GM12878 (cell line): Measurements from ENCODE around the gene NAMPT.

Experiments
- CEBPB ChIP-seq, 2 experiments: fragments of 150-350 bp in 1 of 2; IDR thresholded peaks; 2 replicates each; pipeline ENCODE4 v1.6.1; 2012 to 2014; ENCODE audit warnings: low read depth in 2 of 2, low read length in 2 of 2, borderline replicate concordance in 1 of 2, inconsistent platforms in 1 of 2
- CHD2 ChIP-seq: IDR thresholded peaks from 2 replicates; pipeline ENCODE4 v1.6.1; 2011; ENCODE audit warnings: low read depth, low read length, improper control_type of control experiment, borderline replicate concordance
- LARP7 ChIP-seq: fragments of 450-650 bp; IDR thresholded peaks from 2 replicates; pipeline ENCODE4 v1.6.1; 2017; ENCODE audit warnings: mild to moderate bottlenecking
- NFIC ChIP-seq: IDR thresholded peaks from 2 replicates; pipeline ENCODE4 v1.6.1; 2012; ENCODE audit warnings: low read depth, mild to moderate bottlenecking, inconsistent platforms, low read length, moderate library complexity
- NRF1 ChIP-seq: conservative IDR thresholded peaks from 2 replicates; pipeline ENCODE4 v1.6.1; 2011; ENCODE audit warnings: mild to moderate bottlenecking, low read depth, low read length, improper control_type of control experiment
- POLR2A ChIP-seq: IDR thresholded peaks from 2 replicates; pipeline ENCODE4 v1.6.1; 2011; ENCODE audit warnings: low read depth, mild to moderate bottlenecking, low read length
- POLR2AphosphoS5 ChIP-seq: IDR thresholded peaks from 2 replicates; pipeline ENCODE4 v1.6.1; 2011; ENCODE audit warnings: mild to moderate bottlenecking, low read length, inconsistent platforms
- TCF3 ChIP-seq: IDR thresholded peaks from 2 replicates; pipeline ENCODE4 v1.6.1; 2012; ENCODE audit warnings: low read depth, mild to moderate bottlenecking, low read length, borderline replicate concordance; ENCODE audit not compliant: insufficient read depth
- TF ChIP-seq, protein P1 (sequence below), 3 experiments: IDR thresholded peaks in 2 of 3; conservative IDR thresholded peaks in 1 of 3; 2 replicates each; pipeline ENCODE4 v1.5.1; 2011; ENCODE audit warnings: low read depth in 3 of 3, low read length in 3 of 3, mild to moderate bottlenecking in 3 of 3, control low read depth in 2 of 3, moderate library complexity in 2 of 3, inconsistent platforms in 1 of 3, mixed read lengths in 1 of 3; ENCODE audit not compliant: control insufficient read depth in 2 of 3, insufficient read depth in 1 of 3; ENCODE audit errors: extremely low read depth in 1 of 3
- TF ChIP-seq, protein P2 (sequence below): fragments of 450-650 bp; IDR thresholded peaks from 2 replicates; pipeline ENCODE4 v1.6.1; 2018; ENCODE audit warnings: mild to moderate bottlenecking, low read depth, moderate library complexity; ENCODE audit not compliant: partially characterized antibody
- TF ChIP-seq, protein P3 (sequence below): IDR thresholded peaks from 2 replicates; pipeline ENCODE4 v1.6.1; 2011; ENCODE audit warnings: borderline replicate concordance, low read depth, mild to moderate bottlenecking, moderate library complexity, mixed read lengths, low read length; ENCODE audit not compliant: insufficient read depth; ENCODE audit errors: extremely low read length

- TF ChIP-seq POLR2AphosphoS5 (no peak), POLR2A (no peak), CEBPB (IDR thresholded peaks at IDR 0.05; ENCODE audit: borderline replicate concordance in 1 of 2, low read depth in 2 of 2, low read length in 2 of 2) (no peak), NFIC (no peak), TCF3 (no peak), NRF1 (no peak), LARP7 (no peak), CHD2 (no peak)
- TF ChIP-seq, protein P1, sequence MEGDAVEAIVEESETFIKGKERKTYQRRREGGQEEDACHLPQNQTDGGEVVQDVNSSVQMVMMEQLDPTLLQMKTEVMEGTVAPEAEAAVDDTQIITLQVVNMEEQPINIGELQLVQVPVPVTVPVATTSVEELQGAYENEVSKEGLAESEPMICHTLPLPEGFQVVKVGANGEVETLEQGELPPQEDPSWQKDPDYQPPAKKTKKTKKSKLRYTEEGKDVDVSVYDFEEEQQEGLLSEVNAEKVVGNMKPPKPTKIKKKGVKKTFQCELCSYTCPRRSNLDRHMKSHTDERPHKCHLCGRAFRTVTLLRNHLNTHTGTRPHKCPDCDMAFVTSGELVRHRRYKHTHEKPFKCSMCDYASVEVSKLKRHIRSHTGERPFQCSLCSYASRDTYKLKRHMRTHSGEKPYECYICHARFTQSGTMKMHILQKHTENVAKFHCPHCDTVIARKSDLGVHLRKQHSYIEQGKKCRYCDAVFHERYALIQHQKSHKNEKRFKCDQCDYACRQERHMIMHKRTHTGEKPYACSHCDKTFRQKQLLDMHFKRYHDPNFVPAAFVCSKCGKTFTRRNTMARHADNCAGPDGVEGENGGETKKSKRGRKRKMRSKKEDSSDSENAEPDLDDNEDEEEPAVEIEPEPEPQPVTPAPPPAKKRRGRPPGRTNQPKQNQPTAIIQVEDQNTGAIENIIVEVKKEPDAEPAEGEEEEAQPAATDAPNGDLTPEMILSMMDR (IDR thresholded peaks at IDR 0.05 in 2 of 3, conservative IDR thresholded peaks at IDR 0.05 in 1 of 3; ENCODE audit: control insufficient read depth in 2 of 3, extremely low read depth in 1 of 3, insufficient read depth in 1 of 3, low read depth in 3 of 3, low read length in 3 of 3), result no peak
- TF ChIP-seq, protein P2, sequence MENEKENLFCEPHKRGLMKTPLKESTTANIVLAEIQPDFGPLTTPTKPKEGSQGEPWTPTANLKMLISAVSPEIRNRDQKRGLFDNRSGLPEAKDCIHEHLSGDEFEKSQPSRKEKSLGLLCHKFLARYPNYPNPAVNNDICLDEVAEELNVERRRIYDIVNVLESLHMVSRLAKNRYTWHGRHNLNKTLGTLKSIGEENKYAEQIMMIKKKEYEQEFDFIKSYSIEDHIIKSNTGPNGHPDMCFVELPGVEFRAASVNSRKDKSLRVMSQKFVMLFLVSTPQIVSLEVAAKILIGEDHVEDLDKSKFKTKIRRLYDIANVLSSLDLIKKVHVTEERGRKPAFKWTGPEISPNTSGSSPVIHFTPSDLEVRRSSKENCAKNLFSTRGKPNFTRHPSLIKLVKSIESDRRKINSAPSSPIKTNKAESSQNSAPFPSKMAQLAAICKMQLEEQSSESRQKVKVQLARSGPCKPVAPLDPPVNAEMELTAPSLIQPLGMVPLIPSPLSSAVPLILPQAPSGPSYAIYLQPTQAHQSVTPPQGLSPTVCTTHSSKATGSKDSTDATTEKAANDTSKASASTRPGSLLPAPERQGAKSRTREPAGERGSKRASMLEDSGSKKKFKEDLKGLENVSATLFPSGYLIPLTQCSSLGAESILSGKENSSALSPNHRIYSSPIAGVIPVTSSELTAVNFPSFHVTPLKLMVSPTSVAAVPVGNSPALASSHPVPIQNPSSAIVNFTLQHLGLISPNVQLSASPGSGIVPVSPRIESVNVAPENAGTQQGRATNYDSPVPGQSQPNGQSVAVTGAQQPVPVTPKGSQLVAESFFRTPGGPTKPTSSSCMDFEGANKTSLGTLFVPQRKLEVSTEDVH, result no peak
- TF ChIP-seq, protein P3, sequence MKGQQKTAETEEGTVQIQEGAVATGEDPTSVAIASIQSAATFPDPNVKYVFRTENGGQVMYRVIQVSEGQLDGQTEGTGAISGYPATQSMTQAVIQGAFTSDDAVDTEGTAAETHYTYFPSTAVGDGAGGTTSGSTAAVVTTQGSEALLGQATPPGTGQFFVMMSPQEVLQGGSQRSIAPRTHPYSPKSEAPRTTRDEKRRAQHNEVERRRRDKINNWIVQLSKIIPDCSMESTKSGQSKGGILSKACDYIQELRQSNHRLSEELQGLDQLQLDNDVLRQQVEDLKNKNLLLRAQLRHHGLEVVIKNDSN, result no peak
Observed at GRCh38 chr7:106243893-106244292, 40.9 kb downstream of the NAMPT start.
